DMS114 treated with DMSO at 0.1 percent for 48 hours (cell line): ENCODE measurements around the gene FOSL2.

ENCODE experiments used
- DNase-seq: peaks from one replicate; lab custom pipeline; 2025; ENCODE audit not compliant: unreplicated experiment; lab: John Stamatoyannopoulos, UW

FOSL2 gene

GRCh38 chr2:28447943-28448792 lies 55.5 kb downstream of the FOSL2 start:
- DNase-seq, result no peak

GRCh38 chr2:28448793-28449100 lies 56.1 kb downstream of the FOSL2 start:
- no peak for DNase-seq

GRCh38 chr2:28449126-28449487 lies 56.4 kb downstream of the FOSL2 start:
- no peak for DNase-seq

- no peak for DNase-seq
Observed at GRCh38 chr2:28449488-28450395, 57.1 kb downstream of the FOSL2 start.

- no peak for DNase-seq
Observed at GRCh38 chr2:28450901-28451565, 58.4 kb downstream of the FOSL2 start.

GRCh38 chr2:28451793-28452533 lies 59.3 kb downstream of the FOSL2 start:
- no peak for DNase-seq

GRCh38 chr2:28452534-28453081 lies 60.0 kb downstream of the FOSL2 start:
- DNase-seq, result no peak

- no peak for DNase-seq
Observed at GRCh38 chr2:28453396-28453795, 60.7 kb downstream of the FOSL2 start.

- DNase-seq, result no peak
Observed at GRCh38 chr2:28454016-28454930, 61.6 kb downstream of the FOSL2 start.

GRCh38 chr2:28457237-28457636 lies 64.6 kb downstream of the FOSL2 start:
- DNase-seq, result no peak

- no peak for DNase-seq
Observed at GRCh38 chr2:28461056-28461455, 68.4 kb downstream of the FOSL2 start.

GRCh38 chr2:28462122-28462521 lies 69.5 kb downstream of the FOSL2 start:
- no peak for DNase-seq

GRCh38 chr2:28463211-28463816 lies 70.7 kb downstream of the FOSL2 start:
- DNase-seq, result no peak

- DNase-seq, result no peak
Observed at GRCh38 chr2:28463893-28464292, 71.2 kb downstream of the FOSL2 start.

- DNase-seq, result no peak
Observed at GRCh38 chr2:28465148-28465885, 72.7 kb downstream of the FOSL2 start.
